ENCODE results near the gene ZNF578.
A peak's percentile ranks its signal among the peaks of the same experiment; 100 is the strongest.

ZNF578 gene

DNA sequence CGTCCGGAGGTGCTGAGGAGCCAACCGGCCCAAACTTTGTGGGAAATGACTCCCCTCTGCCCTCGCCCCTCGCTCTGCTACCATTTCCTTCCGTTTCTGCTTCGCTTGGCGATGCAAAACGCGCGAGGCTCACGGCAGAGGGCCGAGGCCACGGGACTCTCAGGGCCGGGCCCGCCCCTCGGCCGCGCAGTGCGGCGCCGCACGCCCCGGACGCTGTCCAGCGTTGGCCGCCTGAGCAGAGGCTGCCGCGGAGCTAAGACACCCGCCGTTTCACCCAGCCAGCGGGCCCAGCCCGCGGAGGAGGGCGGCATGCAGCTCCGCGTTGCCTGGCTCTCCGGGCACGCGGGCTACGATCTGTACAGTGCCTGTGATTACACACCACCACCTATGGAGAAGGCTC lies 2.1 kb upstream of the ZNF578 start:
- H3K4me2 ChIP-seq (ENCODE audit: low read length) = no peak overlapping the region
- TF ChIP-seq, protein P1, sequence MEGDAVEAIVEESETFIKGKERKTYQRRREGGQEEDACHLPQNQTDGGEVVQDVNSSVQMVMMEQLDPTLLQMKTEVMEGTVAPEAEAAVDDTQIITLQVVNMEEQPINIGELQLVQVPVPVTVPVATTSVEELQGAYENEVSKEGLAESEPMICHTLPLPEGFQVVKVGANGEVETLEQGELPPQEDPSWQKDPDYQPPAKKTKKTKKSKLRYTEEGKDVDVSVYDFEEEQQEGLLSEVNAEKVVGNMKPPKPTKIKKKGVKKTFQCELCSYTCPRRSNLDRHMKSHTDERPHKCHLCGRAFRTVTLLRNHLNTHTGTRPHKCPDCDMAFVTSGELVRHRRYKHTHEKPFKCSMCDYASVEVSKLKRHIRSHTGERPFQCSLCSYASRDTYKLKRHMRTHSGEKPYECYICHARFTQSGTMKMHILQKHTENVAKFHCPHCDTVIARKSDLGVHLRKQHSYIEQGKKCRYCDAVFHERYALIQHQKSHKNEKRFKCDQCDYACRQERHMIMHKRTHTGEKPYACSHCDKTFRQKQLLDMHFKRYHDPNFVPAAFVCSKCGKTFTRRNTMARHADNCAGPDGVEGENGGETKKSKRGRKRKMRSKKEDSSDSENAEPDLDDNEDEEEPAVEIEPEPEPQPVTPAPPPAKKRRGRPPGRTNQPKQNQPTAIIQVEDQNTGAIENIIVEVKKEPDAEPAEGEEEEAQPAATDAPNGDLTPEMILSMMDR (IDR thresholded peaks at IDR 0.05; ENCODE audit: low read length) = no peak
- no peak for TF ChIP-seq EZH2 (IDR thresholded peaks at IDR 0.05; ENCODE audit: borderline replicate concordance, low read length)
- H3K36me3 ChIP-seq (ENCODE audit: insufficient read depth, low read length) = no peaks in the 10 kb centered on the region
- H3K79me2 ChIP-seq (ENCODE audit: insufficient read depth, low read length) = no peaks in the 10 kb centered on the region
- H4K20me1 ChIP-seq (ENCODE audit: insufficient read depth, low read length) = no peaks in the 10 kb centered on the region
- no peak overlapping the region for H3K27ac ChIP-seq (ENCODE audit: low read depth, low read length, poor library complexity, severe bottlenecking)
- no peaks in the 10 kb centered on the region for H3F3A ChIP-seq (ENCODE audit: insufficient read depth, low read length)
- no peak overlapping the region for H3K4me3 ChIP-seq (ENCODE audit: low read depth, low read length, poor library complexity, severe bottlenecking)
- no peak overlapping the region for H3K9ac ChIP-seq (ENCODE audit: low read length)
- H3K4me1 ChIP-seq (ENCODE audit: insufficient read depth, low read length, severe bottlenecking) = no peaks in the 10 kb centered on the region
- no peaks in the 10 kb centered on the region for H3K9me2 ChIP-seq (ENCODE audit: low read depth, low read length)
- H2AFZ ChIP-seq (ENCODE audit: low read length) = no peak overlapping the region
- H3K27me3 ChIP-seq (ENCODE audit: insufficient read depth, low read length) = no peaks in the 10 kb centered on the region
- H3K9me3 ChIP-seq (ENCODE audit: low read length) = no peaks in the 10 kb centered on the region; the same call in 1 of the 2 replicates

DNA sequence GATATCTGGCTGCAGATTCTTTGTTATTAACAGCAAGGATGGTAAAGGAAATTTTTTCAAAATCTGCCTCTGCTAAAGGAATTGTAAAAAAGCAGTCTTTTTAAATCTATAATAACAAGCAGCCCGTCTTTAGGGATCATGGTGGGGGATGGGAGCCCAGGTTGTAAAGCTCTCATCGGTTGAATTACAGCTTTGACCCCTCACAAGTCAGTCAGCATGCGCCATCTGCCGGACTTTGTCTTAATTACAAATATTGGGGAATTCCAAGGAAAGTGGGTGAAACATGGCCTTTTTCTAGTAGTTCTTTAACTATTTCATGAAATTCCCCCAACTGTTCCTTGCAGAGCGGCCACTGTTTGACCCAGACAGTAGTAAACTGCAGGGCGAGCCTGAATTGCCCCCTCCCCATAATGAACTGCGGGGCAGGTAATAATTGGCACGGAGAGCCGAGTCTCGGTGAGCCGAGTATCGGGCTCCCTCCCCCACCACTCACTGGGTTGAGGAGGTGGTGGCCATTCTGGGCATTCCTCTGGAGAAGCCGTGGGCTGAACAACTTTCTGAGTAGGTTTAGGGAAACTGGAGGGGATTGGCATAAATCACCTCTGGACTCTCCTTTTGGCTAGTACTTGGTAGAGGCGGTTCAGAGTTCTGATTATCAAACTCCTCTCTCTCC lies 11.6 kb downstream of the ZNF578 start:
- Histone ChIP-seq H3K9me3 (ENCODE audit: low read length) (0 out of 2 replicates have a peak, but pooled peaks cover 6% of the 10 kb centered on the region), H3K4me1 (ENCODE audit: insufficient read depth, low read length, severe bottlenecking) (no peaks in the 10 kb centered on the region), H2AFZ (ENCODE audit: low read length) (no peak overlapping the region), H3K27ac (ENCODE audit: low read depth, low read length, poor library complexity, severe bottlenecking) (no peak overlapping the region), H3K36me3 (ENCODE audit: insufficient read depth, low read length) (no peaks in the 10 kb centered on the region), H3K79me2 (ENCODE audit: insufficient read depth, low read length) (no peaks in the 10 kb centered on the region), H3K4me2 (ENCODE audit: low read length) (no peak overlapping the region), H4K20me1 (ENCODE audit: insufficient read depth, low read length) (no peaks in the 10 kb centered on the region), H3K9me2 (ENCODE audit: low read depth, low read length) (no peaks in the 10 kb centered on the region), H3K9ac (ENCODE audit: low read length) (no peak overlapping the region), H3F3A (ENCODE audit: insufficient read depth, low read length) (no peaks in the 10 kb centered on the region), H3K27me3 (ENCODE audit: insufficient read depth, low read length) (no peaks in the 10 kb centered on the region), H3K4me3 (ENCODE audit: low read depth, low read length, poor library complexity, severe bottlenecking) (no peak overlapping the region)
- TF ChIP-seq, protein P1 (IDR thresholded peaks at IDR 0.05; ENCODE audit: low read length) = peak; percentile 53
- TF ChIP-seq EZH2 (IDR thresholded peaks at IDR 0.05; ENCODE audit: borderline replicate concordance, low read length) = no peak

DNA sequence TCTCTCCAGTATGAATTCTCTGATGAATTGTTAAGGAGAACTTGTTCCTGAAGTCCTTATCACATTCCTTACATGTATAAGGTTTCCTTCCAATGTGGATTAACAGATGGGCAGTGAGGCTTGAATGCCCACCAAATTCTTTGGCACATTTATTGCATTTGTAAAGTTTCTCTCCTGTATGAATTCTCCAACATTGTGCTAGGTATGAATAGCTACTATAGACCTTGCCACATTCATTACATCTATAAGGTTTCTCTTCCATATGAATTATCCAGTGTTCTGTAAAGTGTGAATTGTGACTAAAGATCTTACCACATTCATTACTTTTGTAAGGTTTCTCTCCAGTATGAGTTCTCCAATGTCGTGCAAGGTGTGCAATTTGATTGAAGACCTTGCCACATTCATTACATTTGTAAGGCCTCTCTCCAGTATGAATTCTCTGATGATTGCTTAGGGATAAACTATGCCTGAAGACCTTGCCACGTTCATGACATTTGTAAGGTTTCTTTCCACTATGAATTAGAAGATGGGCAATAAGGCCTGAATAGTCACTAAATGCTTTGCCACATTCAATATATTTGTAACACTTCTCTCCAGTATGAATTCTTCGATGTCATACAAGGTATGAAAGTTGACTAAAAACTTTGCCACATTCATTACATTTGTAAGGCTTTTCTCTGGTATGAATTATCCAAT lies 20.4 kb downstream of the ZNF578 start:
- no peak for TF ChIP-seq EZH2 (IDR thresholded peaks at IDR 0.05; ENCODE audit: borderline replicate concordance, low read length)
- TF ChIP-seq, protein P1 (IDR thresholded peaks at IDR 0.05; ENCODE audit: low read length) = no peak

More for the DNA sequence above, 20.4 kb downstream of the ZNF578 start:
- H3K27me3 ChIP-seq (ENCODE audit: insufficient read depth, low read length) = no peaks in the 10 kb centered on the region
- no peaks in the 10 kb centered on the region for H3K36me3 ChIP-seq (ENCODE audit: insufficient read depth, low read length)
- H3K4me3 ChIP-seq (ENCODE audit: low read depth, low read length, poor library complexity, severe bottlenecking) = no peak overlapping the region
- H3F3A ChIP-seq (ENCODE audit: insufficient read depth, low read length) = no peaks in the 10 kb centered on the region
- H3K79me2 ChIP-seq (ENCODE audit: insufficient read depth, low read length) = no peaks in the 10 kb centered on the region
- no peak overlapping the region for H3K4me2 ChIP-seq (ENCODE audit: low read length)
- H3K9me2 ChIP-seq (ENCODE audit: low read depth, low read length) = no peaks in the 10 kb centered on the region
- H3K9me3 ChIP-seq (ENCODE audit: low read length) = peaks cover 55% of the 10 kb centered on the region
- H4K20me1 ChIP-seq (ENCODE audit: insufficient read depth, low read length) = no peaks in the 10 kb centered on the region
- H3K27ac ChIP-seq (ENCODE audit: low read depth, low read length, poor library complexity, severe bottlenecking) = no peak overlapping the region
- H3K4me1 ChIP-seq (ENCODE audit: insufficient read depth, low read length, severe bottlenecking) = no peaks in the 10 kb centered on the region
- H2AFZ ChIP-seq (ENCODE audit: low read length) = no peak overlapping the region
- no peak overlapping the region for H3K9ac ChIP-seq (ENCODE audit: low read length)
